Body of pancreas (tissue), 4 donors: ENCODE data around the gene KLC4. TPM values are rescaled to one million over a fixed set of nuclear protein-coding genes. Genes with fewer than 3 reads are reported as not detected.

Source experiments
- ATAC-seq: fragments of 150-250 bp; one replicate; pipeline ENCODE4 v1.9.1; 2016
- DNase-seq, 4 donors: peaks; one replicate each; pipeline ENCODE4 v3.0.0-alpha.2; 2019
- H3K27ac ChIP-seq, 4 donors: fragments of 200-600 bp; sonication (generic); 1 replicate in 3 of 4; 2 replicates in 1 of 4; pipeline versions ENCODE4 v1.5.1 to v1.6.1; 2016 to 2019; ENCODE audit warnings: mild to moderate bottlenecking in 1 of 4, mixed read lengths in 1 of 4, moderate library complexity in 1 of 4
- H3K27me3 ChIP-seq, 2 donors: fragments of 200-600 bp; sonication (generic); one replicate each; pipeline ENCODE4 v1.6.0; 2016; ENCODE audit warnings: mild to moderate bottlenecking in 1 of 2
- H3K36me3 ChIP-seq, 2 donors: fragments of 200-600 bp; sonication (generic); replicated peaks in 1 of 2; 2 replicates each; pipeline ENCODE4 v1.5.1; 2016; ENCODE audit warnings: low read depth in 2 of 2; ENCODE audit not compliant: insufficient read depth in 1 of 2
- H3K4me1 ChIP-seq: fragments of 200-600 bp; sonication (generic); one replicate; pipeline ENCODE4 v1.6.0; 2016
- H3K4me3 ChIP-seq, 2 donors: fragments of 200-600 bp; sonication (generic); 1 replicate in 1 of 2; 2 replicates in 1 of 2; pipeline ENCODE4 v1.5.1; 2016 to 2019
- H3K9me3 ChIP-seq, 3 donors: fragments of 200-600 bp; sonication (generic); 1 replicate in 2 of 3; 2 replicates in 1 of 3; pipeline ENCODE4 v1.5.1; 2016
- CTCF ChIP-seq, 7 experiments: fragments of 450-650 bp in 4 of 7; fragments of 200-600 bp in 3 of 7; sonication (generic) in 3 of 7; IDR thresholded peaks; one replicate each; pipeline ENCODE4 v1.5.1; 2016 to 2019; ENCODE audit warnings: antibody characterized with exemption in 7 of 7
- POLR2A ChIP-seq, 3 donors: fragments of 450-650 bp; IDR thresholded peaks; one replicate each; pipeline ENCODE4 v1.6.1; 2016; ENCODE audit warnings: antibody characterized with exemption in 3 of 3, mild to moderate bottlenecking in 2 of 3
- WGBS, 2 donors: methylation state at CpG; one replicate each; pipeline ENCODE4 v1.1.5; 2017; 5-methylcytosine and 5-hydroxymethylcytosine counted together
- intact Hi-C: fragments of 100-400 bp; cut with DNase I; formaldehyde crosslinking; loops from one replicate; pipeline ENCODE4 v1.15.1; 2023
- total RNA-seq, 2 donors: library from RNA; depleted of rRNA; stranded (reverse); fragments of >200 nt; gene quantifications; one replicate each; pipeline ENCODE4 v1.1.0, GENCODE V29; 2016

The KLC4 gene
- total RNA-seq, 2 donors from 2014 or later = 19.8 to 33.5 TPM

DNA sequence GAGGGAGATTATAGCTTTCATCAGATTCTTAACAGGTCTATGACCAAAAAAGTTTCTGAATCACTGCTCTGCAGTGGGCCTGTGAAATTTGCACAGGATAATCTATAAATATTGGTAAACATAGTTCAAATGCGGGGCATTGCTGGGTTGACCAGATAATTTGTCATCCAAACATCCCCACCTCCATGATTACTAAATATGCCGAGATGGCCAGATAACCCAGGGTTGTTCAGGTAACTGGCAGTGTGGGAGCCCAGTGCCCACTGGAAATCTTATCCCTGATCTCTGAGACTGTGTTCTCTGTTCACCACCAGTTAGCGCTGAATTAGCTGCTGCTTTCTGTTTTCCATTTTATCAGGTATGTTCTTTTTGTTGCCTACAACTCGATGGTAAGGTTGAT lies 38.1 kb downstream of the KLC4 start:
- WGBS, 2 donors = 62 to 70% methylated on average over 4 of the region's 4 CpGs
- intact Hi-C loops = no loop called here
- DNase-seq = no peak

DNA sequence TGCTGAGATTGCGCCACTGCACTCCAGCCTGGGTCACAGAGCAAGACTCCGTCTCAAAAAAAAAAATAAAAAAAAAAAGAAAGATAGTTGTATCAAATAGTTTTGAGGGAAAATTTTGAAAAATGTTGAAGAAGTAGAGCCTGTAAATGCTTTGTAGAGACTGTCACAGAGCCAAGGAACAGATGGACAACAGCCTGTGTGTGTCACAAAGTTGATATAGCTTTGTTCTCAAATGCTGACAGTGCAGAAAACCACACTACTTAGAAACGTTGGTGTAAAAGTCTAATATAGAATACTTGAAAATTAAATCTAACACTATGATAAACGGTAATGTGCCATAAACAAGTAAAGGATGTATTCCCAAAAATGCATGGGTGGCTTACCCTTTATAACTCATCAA lies 42.1 kb downstream of the KLC4 start:
- DNase-seq (no peak), ATAC-seq (no peak)
- Histone ChIP-seq H3K27me3 (no peaks in the 10 kb centered on the region), H3K4me1 (peaks cover 6% of the 10 kb centered on the region), H3K36me3 (no peaks in the 10 kb centered on the region), H3K27ac (no peak overlapping the region), H3K9me3 (no peaks in the 10 kb centered on the region), H3K4me3 (no peak overlapping the region)
- TF ChIP-seq POLR2A (IDR thresholded peaks at IDR 0.05) = no peak
- no peak for TF ChIP-seq CTCF (IDR thresholded peaks at IDR 0.05)
- intact Hi-C loops = no loop called here
- WGBS, 2 donors = 65 to 78% methylated on average over 4 of the region's 4 CpGs

More for the DNA sequence above, 38.1 kb downstream of the KLC4 start:
- Histone ChIP-seq H3K9me3 (no peaks in the 10 kb centered on the region), H3K4me1 (peaks cover 19% of the 10 kb centered on the region), H3K36me3 (no peaks in the 10 kb centered on the region), H3K27me3 (no peaks in the 10 kb centered on the region), H3K4me3 (no peak overlapping the region), H3K27ac (peak overlapping the region in 3 of 4 donors; percentile 59 to 73 (median 71))
- TF ChIP-seq CTCF (IDR thresholded peaks at IDR 0.05) (no peak), POLR2A (IDR thresholded peaks at IDR 0.05) (no peak)
- ATAC-seq = no peak

DNA sequence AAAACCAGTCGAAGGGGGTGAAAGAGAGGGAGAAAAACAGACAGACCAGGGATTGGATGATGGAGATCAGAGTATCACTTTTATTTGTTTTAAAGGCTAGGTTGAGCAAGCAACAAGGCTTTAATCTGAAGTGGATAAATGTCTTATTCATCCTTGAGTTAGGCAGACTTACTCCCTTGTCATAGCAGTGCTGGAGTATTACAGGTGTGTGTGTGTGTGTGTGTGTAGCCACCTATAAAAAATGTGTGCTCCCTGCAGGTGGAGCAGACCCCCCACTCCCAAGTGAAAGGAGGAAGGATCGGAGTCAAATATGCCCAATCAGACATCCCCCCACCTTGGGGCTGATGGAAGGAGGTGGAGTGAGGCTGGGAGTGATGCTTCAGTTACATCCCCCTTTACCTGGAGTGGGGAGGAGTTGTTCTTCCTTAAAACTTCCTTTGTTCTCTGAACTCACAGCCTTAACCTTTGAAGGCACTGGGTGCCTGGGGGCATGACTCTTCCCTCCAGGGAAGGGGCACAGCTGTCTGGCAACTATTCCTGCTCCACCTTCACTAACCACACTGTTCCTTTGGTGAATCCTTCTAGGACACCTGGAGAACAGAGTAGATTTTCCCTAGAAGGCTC lies 43.9 kb downstream of the KLC4 start:
- H3K4me1 ChIP-seq = no peaks in the 10 kb centered on the region
- 57 to 67% methylated on average over 2 of the region's 2 CpGs for WGBS, 2 donors
- no peaks in the 10 kb centered on the region for H3K9me3 ChIP-seq
- TF ChIP-seq POLR2A (IDR thresholded peaks at IDR 0.05) (no peak), CTCF (IDR thresholded peaks at IDR 0.05) (no peak)
- H3K4me3 ChIP-seq = no peak overlapping the region
- no peaks in the 10 kb centered on the region for H3K36me3 ChIP-seq
- H3K27me3 ChIP-seq = no peaks in the 10 kb centered on the region
- ATAC-seq (no peak), DNase-seq (no peak)
- no peak overlapping the region for H3K27ac ChIP-seq
- intact Hi-C loops = no loop called here

DNA sequence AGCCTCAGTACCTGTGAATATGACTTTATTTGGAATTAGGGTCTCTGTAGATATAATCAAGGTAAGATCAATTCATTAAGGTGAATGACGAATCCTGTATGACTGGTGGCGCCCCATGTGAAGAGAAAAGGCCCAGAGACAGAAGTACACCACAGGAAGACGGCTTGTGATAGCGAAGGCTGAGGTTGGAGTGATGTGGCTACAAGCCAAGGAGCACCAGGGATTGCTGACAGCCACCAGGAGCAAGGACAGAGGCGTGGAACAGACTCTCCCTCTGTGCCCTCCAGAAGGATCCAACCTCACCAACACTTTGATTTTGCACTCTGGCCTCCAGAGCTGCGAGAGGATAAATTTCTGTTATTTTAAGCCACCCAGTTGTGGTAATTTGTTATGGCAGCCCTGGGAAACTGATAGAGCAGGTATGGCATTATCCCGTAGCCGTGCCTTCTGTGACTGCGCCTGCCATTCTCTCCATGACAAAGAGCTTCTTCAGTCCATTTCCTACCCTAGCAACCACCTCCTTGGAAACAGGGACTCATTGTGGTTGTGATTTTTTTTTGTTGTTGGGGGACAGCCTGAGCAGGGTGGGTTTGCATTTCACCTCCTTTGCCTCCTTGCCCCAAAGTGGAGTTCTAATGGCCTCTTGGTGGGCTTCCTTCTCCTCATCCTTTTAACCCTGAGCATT lies 46.2 kb downstream of the KLC4 start:
- intact Hi-C loops = no loop called here
- ATAC-seq (no peak), DNase-seq (no peak)
- 85 to 87% methylated on average over 9 of the region's 9 CpGs for WGBS, 2 donors
- no peak overlapping the region for H3K4me3 ChIP-seq
- no peaks in the 10 kb centered on the region for H3K4me1 ChIP-seq
- H3K27ac ChIP-seq = no peak overlapping the region
- no peaks in the 10 kb centered on the region for H3K27me3 ChIP-seq
- H3K36me3 ChIP-seq = no peaks in the 10 kb centered on the region
- no peaks in the 10 kb centered on the region for H3K9me3 ChIP-seq
- TF ChIP-seq POLR2A (IDR thresholded peaks at IDR 0.05) (no peak), CTCF (IDR thresholded peaks at IDR 0.05) (no peak)
